GM15510 (cell line): ENCODE data around the gene ANGPT4.

Source experiments
- POLR2A ChIP-seq: IDR thresholded peaks from 3 replicates; pipeline ENCODE4 v1.6.1; 2011; ENCODE audit warnings: borderline replicate concordance; ENCODE audit not compliant: insufficient read length; ENCODE audit errors: extremely low read depth

ANGPT4 gene

DNA sequence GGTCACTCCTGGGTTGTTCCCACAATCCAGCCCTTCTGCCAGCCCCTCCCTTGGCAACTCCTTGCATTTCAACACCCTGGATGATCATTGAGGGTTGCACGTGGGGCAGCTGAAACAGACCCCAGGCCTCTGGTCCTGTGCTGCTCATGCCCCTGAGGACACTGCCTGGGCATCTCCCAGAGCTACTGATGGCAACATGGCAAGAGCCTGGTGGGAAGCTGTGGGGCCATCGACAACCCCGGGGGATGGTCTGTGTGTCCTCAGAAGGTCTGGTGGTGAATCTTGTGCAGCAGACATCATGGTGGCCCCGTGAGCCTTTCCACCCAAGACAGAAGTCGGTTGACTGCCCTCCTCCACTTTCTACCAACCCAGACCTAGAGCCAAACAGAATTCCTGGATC lies 4.9 kb upstream of the ANGPT4 start:
- TF ChIP-seq POLR2A = no peak

DNA sequence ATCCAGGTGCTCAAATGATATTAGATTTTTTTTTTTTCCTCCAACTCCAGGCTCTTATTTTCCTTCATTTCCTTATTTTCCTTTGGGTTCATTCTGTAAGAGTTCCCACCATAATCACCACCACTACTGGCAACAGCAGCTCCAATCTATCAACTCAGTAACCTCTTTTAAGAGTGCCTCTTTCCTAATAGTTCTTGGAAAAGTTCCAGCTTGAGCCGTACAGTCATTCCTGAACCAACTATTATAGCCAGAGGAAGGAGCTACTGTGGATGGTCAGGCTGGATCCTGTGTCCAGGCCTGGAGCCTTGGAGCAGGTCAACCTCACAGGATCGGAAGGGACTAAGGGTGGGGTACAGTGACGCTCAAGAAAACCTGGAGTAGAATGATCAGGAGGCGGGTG lies 4.2 kb upstream of the ANGPT4 start:
- no peak for TF ChIP-seq POLR2A

DNA sequence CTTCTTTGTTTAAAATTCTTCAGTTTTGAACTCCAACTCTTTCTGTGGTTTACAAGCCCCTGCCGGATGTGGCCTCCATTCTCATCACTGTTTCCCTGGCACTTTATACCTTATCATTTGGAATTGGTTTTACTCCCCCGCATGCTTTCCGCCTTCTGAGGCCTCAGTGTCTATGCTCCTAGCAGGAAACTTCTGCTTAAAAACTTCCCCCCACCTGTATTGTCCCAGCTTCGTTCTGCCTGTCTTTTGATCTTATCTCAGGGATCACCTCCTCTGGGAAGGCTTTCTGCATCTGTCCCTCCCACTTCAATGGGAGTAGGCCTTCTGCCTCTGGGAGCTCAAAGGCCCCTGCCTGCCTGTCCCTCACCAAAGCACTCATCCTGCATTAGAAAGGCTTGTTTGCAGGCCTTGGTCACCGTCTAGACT lies 3.4 kb upstream of the ANGPT4 start:
- no peak for TF ChIP-seq POLR2A

DNA sequence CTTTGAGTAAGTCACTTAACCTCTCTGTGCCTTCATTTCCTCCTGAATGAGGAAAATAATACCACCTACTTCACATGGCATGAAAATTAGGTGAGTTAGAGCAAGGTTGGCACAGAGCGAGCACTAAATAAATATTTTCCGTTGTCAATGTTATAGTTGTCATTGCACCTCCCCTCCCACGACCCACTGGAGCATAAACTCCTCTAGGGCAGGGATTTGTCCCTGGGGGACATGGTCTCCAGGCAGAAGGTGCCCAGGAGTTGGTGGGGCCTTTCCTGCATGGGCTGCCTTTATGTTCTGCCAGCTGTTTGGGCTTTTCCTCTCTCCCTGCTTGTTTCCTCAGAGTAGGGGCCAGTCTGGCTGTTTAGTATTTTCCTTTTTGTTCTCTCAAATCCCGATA lies 1.3 kb upstream of the ANGPT4 start:
- TF ChIP-seq POLR2A = no peak

DNA sequence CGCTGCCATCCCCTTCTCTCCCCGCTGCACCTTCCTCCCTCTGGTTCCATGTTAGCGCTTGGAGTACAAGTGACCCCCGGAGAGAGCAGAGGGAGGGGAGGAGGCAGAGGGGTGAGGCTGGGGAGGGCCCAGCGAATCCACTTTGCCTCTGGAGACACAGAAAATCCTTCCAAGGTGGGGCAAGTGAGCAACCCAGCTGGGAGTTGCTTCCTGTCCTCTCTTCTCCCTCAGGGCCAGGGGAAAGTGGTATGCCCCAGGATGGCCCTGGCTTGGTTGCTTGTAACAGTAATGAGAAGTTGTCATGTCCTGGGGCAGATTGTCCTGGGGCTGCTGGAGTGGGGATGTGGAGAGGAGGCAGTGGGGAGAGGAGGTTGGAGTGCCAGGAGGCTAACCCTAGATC lies 691 bp upstream of the ANGPT4 start:
- no peak for TF ChIP-seq POLR2A

DNA sequence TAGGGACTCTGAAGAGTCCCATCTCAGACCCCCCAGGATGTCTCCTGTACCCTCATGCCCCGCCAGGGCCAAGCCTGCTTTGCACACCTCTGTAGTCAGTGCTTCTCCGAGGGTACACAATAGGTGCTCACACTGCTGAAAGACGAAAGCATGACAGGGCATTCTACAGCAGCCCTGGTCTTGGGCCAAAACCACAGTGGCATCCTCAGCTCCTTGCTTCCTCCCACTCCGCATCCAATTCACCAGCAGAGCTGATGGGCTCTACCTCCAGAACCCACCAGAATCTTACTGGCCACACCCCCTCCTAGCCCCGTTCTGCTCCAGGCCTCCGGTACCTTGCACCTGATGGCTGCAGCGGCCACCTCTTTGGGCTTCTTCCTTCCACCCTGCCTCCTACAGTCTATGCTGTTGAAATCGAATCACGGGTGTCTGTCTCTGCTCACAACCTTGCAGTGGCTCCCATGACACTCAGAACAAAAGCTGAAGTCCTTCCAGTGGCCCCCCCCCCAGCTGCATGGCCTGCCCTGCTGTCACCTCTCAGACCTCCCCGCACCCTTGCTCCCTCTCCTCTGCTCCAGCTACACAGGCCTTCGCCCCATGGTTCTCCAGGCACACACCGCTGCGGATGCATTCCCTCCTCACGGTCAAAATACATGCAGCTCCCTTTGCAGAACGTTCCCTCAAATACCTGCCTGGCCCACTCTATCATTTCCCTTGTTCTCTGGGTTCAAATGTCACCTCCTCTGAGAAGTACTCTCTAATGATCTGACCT lies 1.2 kb downstream of the ANGPT4 start:
- no peak for TF ChIP-seq POLR2A

DNA sequence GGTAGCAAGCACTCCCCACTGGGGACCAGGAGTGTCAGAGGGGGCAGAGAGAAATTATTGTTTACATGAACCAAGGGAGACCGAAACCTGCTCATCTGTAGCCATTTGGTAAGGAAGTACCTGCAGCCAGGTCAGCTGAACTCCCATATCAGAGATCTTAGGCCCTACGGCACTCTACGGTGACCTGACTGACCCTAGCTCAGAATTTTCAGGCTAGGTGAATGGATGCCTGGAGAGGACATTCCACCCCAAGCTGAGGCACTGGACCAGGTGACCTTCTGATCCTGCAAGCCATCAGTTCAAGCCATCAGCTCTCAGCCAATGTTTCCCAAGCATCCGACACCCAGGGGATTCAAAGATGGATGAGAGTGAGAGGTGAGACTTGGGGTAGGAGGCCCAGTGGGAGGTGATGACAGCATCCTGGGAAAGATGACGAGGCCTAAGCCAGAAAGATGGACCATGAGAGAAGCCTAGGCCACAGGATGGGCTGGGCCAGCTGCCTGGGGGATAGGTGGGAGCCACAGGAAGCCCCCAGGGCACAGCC lies 2.8 kb downstream of the ANGPT4 start:
- TF ChIP-seq POLR2A = no peak

DNA sequence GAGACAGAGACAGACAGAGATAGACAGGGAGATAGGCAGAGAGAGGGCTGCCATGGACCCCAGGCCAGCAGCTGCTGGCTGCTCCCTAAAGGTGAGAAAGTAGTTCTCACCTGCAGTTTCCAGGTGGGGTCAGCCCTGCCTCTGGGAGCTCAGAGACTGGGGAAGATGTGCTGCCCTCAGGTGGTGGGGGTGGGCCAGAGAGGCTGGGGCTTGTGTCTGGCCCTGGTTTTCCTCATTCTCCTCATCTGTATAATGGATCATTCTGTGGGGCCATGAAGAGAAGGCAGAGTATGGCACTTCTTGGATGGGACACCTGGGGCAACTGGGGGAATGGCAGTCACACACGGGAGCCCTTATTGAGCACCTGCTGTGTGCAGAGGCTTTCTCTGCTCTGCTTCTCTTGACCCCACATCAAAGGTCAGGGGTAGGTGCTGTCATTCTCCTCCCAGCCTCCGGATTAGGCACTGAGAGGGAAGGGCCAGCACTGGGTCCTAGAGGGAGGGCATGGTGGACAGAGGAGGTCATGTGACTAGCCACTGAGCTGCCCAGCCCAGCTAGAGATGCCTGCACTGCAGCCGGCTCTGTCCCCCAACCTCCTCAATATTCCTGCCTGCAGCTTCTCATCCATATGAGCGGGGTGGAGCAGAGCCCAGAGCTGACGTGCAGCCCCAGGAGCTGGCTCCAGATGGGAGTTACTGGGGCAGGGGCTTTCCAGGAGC lies 4.1 kb downstream of the ANGPT4 start:
- no peak for TF ChIP-seq POLR2A

DNA sequence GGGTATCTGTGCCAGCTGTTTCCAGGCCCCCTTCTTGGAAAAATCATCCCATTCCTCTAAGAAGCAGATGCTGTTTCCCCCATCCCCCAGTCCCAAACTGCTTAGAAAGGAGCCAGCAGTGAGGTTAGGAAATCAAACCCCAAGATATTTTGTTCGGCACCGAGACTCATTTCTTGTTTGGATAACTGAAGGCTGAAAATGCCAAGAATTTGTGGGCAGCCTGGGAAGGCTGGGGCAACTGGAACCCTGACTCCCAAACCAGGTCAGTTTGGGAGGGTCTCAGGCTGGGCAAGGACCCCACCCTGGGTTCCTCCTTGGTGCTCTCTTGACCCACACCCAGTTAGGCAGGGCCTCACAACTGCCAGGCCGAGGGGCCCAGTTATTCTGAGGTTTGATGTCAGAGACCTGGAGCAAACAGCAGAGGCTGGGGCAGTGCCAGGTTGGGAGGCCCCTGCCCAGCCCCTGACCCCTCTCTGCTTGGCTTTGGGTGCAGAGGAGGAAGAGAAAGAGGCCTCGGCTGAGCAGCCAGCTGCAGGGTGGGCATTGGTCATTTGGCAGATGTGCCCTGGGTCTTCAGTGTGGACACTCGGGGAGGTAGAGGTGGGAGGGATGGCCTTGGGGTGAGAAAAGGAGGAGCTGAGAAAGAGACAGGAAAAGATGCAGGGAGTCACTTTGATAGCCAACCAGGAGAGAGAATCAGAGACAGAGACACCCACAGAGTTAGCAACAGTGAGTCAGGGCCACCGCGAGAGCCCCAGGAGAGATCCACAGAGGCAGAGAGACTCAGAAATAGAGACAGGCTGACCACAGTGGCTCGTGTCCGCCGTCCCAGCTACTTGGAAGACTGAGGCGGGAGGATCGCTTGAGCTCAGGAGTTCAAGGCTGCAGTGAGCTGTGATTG lies 5.0 kb downstream of the ANGPT4 start:
- TF ChIP-seq POLR2A = no peak

DNA sequence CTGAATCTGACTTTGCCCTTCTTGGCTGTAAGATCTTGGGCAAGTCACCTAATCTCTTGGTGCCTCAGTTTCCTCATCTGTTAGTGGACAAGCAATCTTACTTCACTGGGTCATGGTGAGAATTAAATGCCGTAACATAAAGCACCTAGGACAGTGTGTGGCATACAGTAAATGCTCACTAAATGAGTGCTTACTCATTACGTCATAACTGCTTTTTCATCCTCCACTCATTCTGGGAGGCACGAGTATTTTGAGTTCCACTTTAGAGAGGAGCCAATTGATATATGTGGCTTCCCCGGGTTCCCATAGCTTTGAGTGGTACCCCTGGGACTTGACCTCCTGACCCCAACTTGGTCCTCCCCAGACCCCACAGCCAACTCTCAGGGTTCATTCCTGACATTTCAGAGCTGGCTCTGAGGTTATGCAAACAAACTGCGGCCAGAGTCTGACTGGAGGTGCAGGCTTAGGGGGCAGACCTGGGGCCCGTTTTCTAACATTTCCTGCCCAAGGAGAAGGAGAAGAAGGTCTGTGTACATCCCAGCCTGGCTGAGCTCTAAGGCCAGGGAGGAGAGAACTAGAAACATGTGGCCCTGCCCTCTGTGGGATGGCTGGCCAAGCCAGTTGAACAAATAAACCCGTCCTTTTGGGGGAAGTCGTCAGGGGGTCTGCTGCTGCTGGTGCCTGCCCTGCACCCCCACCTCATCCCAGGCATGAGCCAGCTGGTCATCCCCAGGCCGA lies 5.8 kb downstream of the ANGPT4 start:
- TF ChIP-seq POLR2A = no peak

DNA sequence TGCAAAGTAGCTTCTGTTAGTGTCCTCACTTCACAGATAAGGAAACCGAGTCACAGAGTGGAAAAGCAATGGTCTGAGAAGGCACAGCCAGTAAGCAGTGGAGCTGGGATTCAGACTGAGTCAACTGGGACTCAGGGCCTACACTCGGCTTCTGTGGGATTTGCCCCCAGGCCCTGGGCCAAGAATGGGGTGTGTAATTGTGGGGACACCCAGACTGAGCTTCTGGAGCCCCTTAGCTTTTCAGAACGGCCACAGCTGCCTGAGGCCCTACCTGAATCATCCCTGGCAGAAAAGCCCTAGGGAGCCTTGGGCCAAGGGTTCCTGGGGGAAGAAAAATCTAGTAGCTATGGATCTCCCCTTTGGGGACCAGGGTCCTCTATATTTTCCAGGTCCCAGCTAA lies 6.5 kb downstream of the ANGPT4 start:
- TF ChIP-seq POLR2A = no peak

DNA sequence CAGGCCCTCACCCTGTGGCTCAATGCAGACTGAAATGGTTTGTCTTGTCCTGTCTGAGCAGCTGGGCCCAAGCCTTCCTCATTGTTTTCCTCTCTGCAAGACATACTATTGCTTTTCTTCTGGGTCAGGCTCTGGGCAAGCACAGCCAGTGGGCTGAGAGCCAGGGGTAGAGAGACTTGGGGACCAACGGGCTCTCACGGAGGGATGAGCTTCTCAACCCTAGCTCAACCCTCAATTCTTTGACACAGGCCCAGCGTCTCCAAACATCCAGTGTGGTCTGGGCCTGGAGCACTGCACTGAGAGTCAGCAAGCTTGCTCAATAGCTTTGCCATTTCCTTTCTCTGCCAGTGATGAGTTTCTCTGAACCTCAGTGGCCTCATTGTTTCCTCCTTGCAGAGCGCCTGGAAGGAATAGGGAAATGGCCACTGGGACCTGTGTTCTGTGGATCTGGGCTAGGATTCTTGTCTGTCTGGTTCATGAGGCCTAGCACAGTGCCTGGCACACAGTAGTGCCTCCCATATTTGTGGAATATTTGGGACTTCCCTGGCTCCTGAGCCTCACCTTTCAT lies 9.3 kb downstream of the ANGPT4 start:
- TF ChIP-seq POLR2A = no peak

DNA sequence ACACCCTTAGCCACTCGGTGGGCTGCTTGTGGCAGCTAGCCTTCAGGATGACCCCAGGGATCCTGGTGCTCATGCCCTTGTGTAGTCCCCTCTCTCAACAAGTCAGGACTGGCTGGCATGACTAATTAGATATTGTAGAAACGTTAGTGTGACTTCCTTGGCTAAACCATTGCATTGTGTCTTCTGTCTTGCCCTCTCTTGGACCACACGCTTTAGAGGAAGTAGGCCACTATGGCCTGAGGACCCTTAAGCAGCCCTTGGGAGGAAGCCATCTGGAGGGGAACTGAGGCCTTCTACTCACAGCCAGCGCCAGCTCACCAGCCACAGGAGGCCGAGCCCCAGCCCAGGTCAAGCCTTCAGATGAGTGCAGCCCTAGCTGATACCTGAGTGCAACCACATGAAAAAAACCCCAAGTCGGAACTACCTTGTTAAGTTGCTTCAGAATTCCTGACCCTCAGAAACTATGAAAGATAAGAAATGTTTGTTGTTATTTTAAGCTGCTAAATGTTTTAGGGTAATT lies 10.1 kb downstream of the ANGPT4 start:
- TF ChIP-seq POLR2A = no peak
